HG03354 (cell line): Measurements from ENCODE around the gene GSC2.

Experiments used
- ATAC-seq: cut with Tn5 transposase; IDR thresholded peaks from one replicate; pipeline ENCODE4 v1.9.1; 2021; ENCODE audit warnings: mild to moderate bottlenecking; ENCODE audit not compliant: unreplicated experiment, poor library complexity, severe bottlenecking

GSC2 gene

GRCh38 chr22:19106886-19107729 lies 43.0 kb downstream of the GSC2 start:
- no peak for ATAC-seq

GRCh38 chr22:19105867-19106802 lies 44.0 kb downstream of the GSC2 start:
- no peak for ATAC-seq

- ATAC-seq, result no peak
Measured at GRCh38 chr22:19105456-19105855, 44.6 kb downstream of the GSC2 start.

- ATAC-seq, result no peak
Measured at GRCh38 chr22:19103880-19104821, 45.9 kb downstream of the GSC2 start.

- no peak for ATAC-seq
Measured at GRCh38 chr22:19098157-19098556, 51.9 kb downstream of the GSC2 start.

GRCh38 chr22:19097518-19097917 lies 52.6 kb downstream of the GSC2 start:
- no peak for ATAC-seq
